OCI-LY7 (cell line): ENCODE data around the gene SEZ6L. TPM values are rescaled to one million over a fixed set of nuclear protein-coding genes. Genes with fewer than 3 reads are reported as not detected.

Experiments
- Bru-seq: library from RNA; stranded (reverse); fragments of 400-500 nt; gene quantifications from one replicate; lab custom pipeline; 2021; lab: Mats Ljungman, UMichigan
- BruChase-seq, 2 experiments: library from RNA; stranded (reverse); fragments of 400-500 nt; gene quantifications; one replicate each; lab custom pipeline; 2021; lab: Mats Ljungman, UMichigan
- BruUV-seq: library from RNA; stranded (reverse); fragments of 400-500 nt; replicated peaks from 2 replicates; lab custom pipeline; 2021; lab: Mats Ljungman, UMichigan
- CTCF ChIA-PET: fragments of 300-600 bp; sonication (Branson Sonifier 250); formaldehyde crosslinking; loops from one replicate; lab custom pipeline; 2022; ENCODE audit warnings: antibody characterized with exemption; ENCODE audit not compliant: unreplicated experiment; lab: Charles Lee
- POLR2A ChIA-PET: fragments of 300-600 bp; sonication (Branson Sonifier 250); formaldehyde crosslinking; loops from one replicate; lab custom pipeline; 2022; ENCODE audit warnings: antibody characterized with exemption; lab: Charles Lee
- DNase-seq: peaks from one replicate; pipeline ENCODE4 v3.0.0-alpha.2; 2015; ENCODE audit warnings: low spot score
- H2AFZ ChIP-seq: fragments of 200-600 bp; sonication (generic), shearing (Covaris generic); 2 replicates; pipeline ENCODE4 v1.6.1; 2014; ENCODE audit warnings: mild to moderate bottlenecking, antibody characterized with exemption, low read length, moderate library complexity
- H3K27ac ChIP-seq: fragments of 200-600 bp; sonication (generic); 2 replicates; pipeline ENCODE4 v1.5.1; 2014; ENCODE audit warnings: mixed run types, low read depth, mild to moderate bottlenecking, moderate library complexity, low read length, inconsistent platforms; ENCODE audit not compliant: poor library complexity, severe bottlenecking
- H3K36me3 ChIP-seq: fragments of 200-600 bp; sonication (generic); 2 replicates; pipeline ENCODE4 v1.6.1; 2014; ENCODE audit warnings: mild to moderate bottlenecking, antibody characterized with exemption, low read length, moderate library complexity, mixed read lengths; ENCODE audit not compliant: insufficient read depth
- H3K4me1 ChIP-seq: fragments of 200-600 bp; sonication (generic); 2 replicates; pipeline ENCODE4 v1.5.1; 2014; ENCODE audit warnings: mild to moderate bottlenecking, low read length; ENCODE audit not compliant: insufficient read depth, poor library complexity, severe bottlenecking
- H3K4me2 ChIP-seq: fragments of 200-600 bp; sonication (generic); 2 replicates; pipeline ENCODE4 v1.6.1; 2014; ENCODE audit warnings: mild to moderate bottlenecking, low read length
- H3K4me3 ChIP-seq: fragments of 200-600 bp; sonication (generic); 2 replicates; pipeline ENCODE4 v1.5.1; 2014; ENCODE audit warnings: mild to moderate bottlenecking, low read depth, low read length; ENCODE audit not compliant: poor library complexity, severe bottlenecking
- H3K79me2 ChIP-seq: fragments of 200-600 bp; sonication (generic); 2 replicates; pipeline ENCODE4 v1.6.1; 2016; ENCODE audit warnings: low read depth, mild to moderate bottlenecking, low read length, moderate library complexity, mixed read lengths; ENCODE audit not compliant: insufficient read depth
- H3K9me2 ChIP-seq: fragments of 200-600 bp; sonication (generic); 2 replicates; pipeline ENCODE4 v1.6.1; 2016; ENCODE audit warnings: mild to moderate bottlenecking, low read length, mixed read lengths; ENCODE audit not compliant: insufficient read depth
- H3K9me3 ChIP-seq: fragments of 200-600 bp; sonication (generic); 2 replicates; pipeline ENCODE4 v1.6.1; 2014; ENCODE audit warnings: mild to moderate bottlenecking, mixed run types, low read length, mixed read lengths
- H4K20me1 ChIP-seq: fragments of 200-600 bp; sonication (generic); 2 replicates; pipeline ENCODE4 v1.6.1; 2014; ENCODE audit warnings: mild to moderate bottlenecking, antibody characterized with exemption, low read length, moderate library complexity, mixed read lengths; ENCODE audit not compliant: insufficient read depth
- EZH2phosphoT487 ChIP-seq: fragments of 200-600 bp; sonication (generic); IDR thresholded peaks from 2 replicates; pipeline ENCODE4 v1.6.1; 2018; ENCODE audit warnings: low read depth, borderline replicate concordance, mild to moderate bottlenecking, mixed run types, antibody characterized with exemption, low read length, moderate library complexity, mixed read lengths
- intact Hi-C: fragments of 100-400 bp; cut with micrococcal nuclease; formaldehyde crosslinking; loops from one replicate; pipeline ENCODE4 v1.10.0; 2022; ENCODE audit not compliant: unreplicated experiment
- long read RNA-seq: library from polyadenylated mRNA; stranded (forward); transcript quantifications from one replicate; pipeline ENCODE4 v2.0.0, GENCODE V29; 2022
- total RNA-seq, 2 experiments: library from RNA; depleted of rRNA in 1 of 2; stranded (reverse); fragments of >200 nt in 1 of 2; shearing (Covaris generic) in 1 of 2; gene quantifications; 2 replicates each; pipeline ENCODE4 v1.2.3, GENCODE V29; 2014 to 2022
- TF ChIP-seq, protein P1 (sequence below): fragments of 200-600 bp; sonication (generic); conservative IDR thresholded peaks from 2 replicates; pipeline ENCODE4 v1.5.1; 2014; ENCODE audit warnings: mild to moderate bottlenecking, antibody characterized with exemption, low read length, moderate library complexity, mixed read lengths

Gene SEZ6L
- total RNA-seq (2014; rRNA removed; shearing (Covaris generic)) (not detected in 2 replicates), total RNA-seq (2022) (not detected in 2 replicates), Bru-seq, nascent RNA (percentile 1 among the genes with signal in this experiment), BruChase-seq, experiment 1, labeled RNA remaining after a 6-hour chase (not detected), BruChase-seq, experiment 2, labeled RNA remaining after a 2-hour chase (percentile 1 among the genes with signal in this experiment)
- long read RNA-seq = 0 reads

DNA sequence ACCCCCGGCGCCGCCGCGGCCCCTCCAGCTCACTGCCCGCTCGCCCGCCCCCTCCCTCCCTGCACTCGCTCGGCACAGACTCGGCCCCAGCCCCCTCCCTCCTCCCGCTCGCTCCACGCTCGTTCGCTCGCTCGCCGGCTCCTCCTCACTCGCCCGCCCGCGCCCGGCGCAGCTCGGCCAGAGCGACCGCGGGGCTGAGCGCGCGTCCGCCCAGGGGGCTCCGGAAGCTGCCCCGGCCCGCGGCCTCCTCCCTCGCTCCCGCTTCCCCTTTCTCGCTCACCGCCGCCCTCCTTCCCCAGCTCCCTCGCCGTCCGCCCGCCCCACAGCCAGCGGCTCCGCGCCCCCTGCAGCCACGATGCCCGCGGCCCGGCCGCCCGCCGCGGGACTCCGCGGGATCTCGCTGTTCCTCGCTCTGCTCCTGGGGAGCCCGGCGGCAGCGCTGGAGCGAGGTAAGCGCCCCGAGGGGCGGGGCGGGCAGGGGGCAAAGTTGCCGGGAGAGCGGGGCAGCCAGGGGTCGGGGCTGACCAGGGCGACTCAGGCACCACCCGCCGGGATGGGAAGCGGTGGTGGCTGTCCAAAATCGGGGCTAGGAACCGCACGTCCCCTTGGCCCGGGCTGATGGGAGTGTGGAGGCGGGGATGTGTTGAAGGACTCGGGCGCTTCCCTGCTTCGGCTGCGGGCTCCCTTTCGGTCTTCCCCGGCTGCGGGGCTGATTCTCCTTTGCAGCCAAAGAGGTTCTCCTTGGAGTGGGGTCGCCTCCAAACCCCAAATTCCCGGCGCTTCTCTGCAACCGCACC, at the start of gene SEZ6L:
TSS of gene SEZ6L (plus strand) at position 148 of the 797 bp plus-strand sequence. CDS start at position 356, 208 bp downstream.
- BruUV-seq = no TSS peak
- no peak for DNase-seq
- H3K79me2 ChIP-seq = no peaks in the 10 kb centered on the region
- no peaks in the 10 kb centered on the region for H3K9me2 ChIP-seq
- no peak within 1 kb of the TSS for H3K4me3 ChIP-seq
- no peak within 1 kb of the TSS for H2AFZ ChIP-seq
- no peaks in the 10 kb centered on the region for H4K20me1 ChIP-seq
- CTCF ChIA-PET = no interaction called here
- POLR2A ChIA-PET = no interaction called here
- H3K36me3 ChIP-seq = no peaks in the 10 kb centered on the region
- intact Hi-C loops = no loop called here
- no peak within 1 kb of the TSS for H3K4me2 ChIP-seq
- no peak within 1 kb of the TSS for H3K27ac ChIP-seq
- no peaks in the 10 kb centered on the region for H3K4me1 ChIP-seq
- 0 out of 2 replicates have a peak, but pooled peaks have one; percentile 41 for TF ChIP-seq EZH2phosphoT487
- TF ChIP-seq, protein P1, sequence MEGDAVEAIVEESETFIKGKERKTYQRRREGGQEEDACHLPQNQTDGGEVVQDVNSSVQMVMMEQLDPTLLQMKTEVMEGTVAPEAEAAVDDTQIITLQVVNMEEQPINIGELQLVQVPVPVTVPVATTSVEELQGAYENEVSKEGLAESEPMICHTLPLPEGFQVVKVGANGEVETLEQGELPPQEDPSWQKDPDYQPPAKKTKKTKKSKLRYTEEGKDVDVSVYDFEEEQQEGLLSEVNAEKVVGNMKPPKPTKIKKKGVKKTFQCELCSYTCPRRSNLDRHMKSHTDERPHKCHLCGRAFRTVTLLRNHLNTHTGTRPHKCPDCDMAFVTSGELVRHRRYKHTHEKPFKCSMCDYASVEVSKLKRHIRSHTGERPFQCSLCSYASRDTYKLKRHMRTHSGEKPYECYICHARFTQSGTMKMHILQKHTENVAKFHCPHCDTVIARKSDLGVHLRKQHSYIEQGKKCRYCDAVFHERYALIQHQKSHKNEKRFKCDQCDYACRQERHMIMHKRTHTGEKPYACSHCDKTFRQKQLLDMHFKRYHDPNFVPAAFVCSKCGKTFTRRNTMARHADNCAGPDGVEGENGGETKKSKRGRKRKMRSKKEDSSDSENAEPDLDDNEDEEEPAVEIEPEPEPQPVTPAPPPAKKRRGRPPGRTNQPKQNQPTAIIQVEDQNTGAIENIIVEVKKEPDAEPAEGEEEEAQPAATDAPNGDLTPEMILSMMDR = no peak
- H3K9me3 ChIP-seq = no peaks in the 10 kb centered on the region

DNA sequence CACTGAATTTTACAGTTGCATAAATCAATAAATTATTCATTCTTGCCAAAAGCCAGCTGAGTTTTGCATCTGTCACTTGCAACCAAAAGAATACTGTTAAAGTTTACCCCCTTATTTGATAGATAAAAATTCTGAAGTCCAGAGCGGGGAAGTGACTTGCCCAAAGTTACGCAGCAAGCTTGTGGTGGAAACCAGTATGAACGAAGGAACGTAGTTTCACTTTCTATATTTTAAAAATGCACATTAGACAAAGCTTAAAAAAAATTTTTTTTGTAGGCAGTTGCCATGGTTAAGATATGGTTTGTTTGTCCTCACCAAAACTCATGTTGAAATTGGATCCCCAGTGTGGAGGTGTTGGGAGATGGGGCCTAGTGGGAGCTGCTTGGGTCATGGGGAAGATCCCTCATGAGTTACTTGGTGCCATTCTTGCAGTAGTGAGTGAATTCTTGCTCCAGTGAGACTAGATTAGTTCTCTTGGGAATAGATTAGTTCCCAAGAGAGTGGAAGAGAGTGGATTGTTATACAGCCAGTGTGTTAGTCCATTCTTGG, 46.3 kb upstream of the SEZ6L start:
- H3K27ac ChIP-seq = no peak overlapping the region
- no peaks in the 10 kb centered on the region for H3K9me3 ChIP-seq
- TF ChIP-seq EZH2phosphoT487 = no peak
- TF ChIP-seq, protein P1 = no peak
- H3K4me3 ChIP-seq = no peak overlapping the region
- H3K4me2 ChIP-seq = 0 out of 2 replicates have a peak overlapping the region, but pooled peaks have one; percentile 4
- no peaks in the 10 kb centered on the region for H3K9me2 ChIP-seq
- intact Hi-C loops = no loop called here
- BruUV-seq = no TSS peak
- CTCF ChIA-PET = no interaction called here
- POLR2A ChIA-PET = interaction anchor here (0.6 kb wide), 1 partner anchor 772 kb away, joined by 3 read pairs; no protein-coding TSS in a partner anchor
- H3K79me2 ChIP-seq = no peaks in the 10 kb centered on the region
- no peaks in the 10 kb centered on the region for H3K4me1 ChIP-seq
- DNase-seq = no peak
- H3K36me3 ChIP-seq = no peaks in the 10 kb centered on the region
- H4K20me1 ChIP-seq = no peaks in the 10 kb centered on the region
- no peak overlapping the region for H2AFZ ChIP-seq
